Skeletal muscle tissue (tissue), 4 donors: Measurements from ENCODE around the gene DDHD1. TPM values are rescaled to one million over a fixed set of nuclear protein-coding genes. Genes with fewer than 3 reads are reported as not detected.

ENCODE experiments used
- H3K27ac ChIP-seq: one replicate; pipeline ENCODE4 v1.7.0; 2013; ENCODE audit warnings: mild to moderate bottlenecking, low read depth, low read length, inconsistent platforms
- H3K27me3 ChIP-seq, 3 donors: one replicate each; pipeline ENCODE4 v1.7.0; 2013; ENCODE audit warnings: low read length in 3 of 3; ENCODE audit not compliant: control insufficient read depth in 3 of 3, insufficient read depth in 3 of 3
- H3K36me3 ChIP-seq, 3 donors: one replicate each; pipeline ENCODE4 v1.7.0; 2013; ENCODE audit warnings: low read length in 3 of 3; ENCODE audit not compliant: control insufficient read depth in 3 of 3, insufficient read depth in 3 of 3
- H3K4me1 ChIP-seq, 3 donors: one replicate each; pipeline ENCODE4 v1.7.0; 2013; ENCODE audit warnings: low read length in 3 of 3, mild to moderate bottlenecking in 3 of 3; ENCODE audit not compliant: control insufficient read depth in 3 of 3, insufficient read depth in 3 of 3
- H3K4me3 ChIP-seq, 3 donors: one replicate each; pipeline ENCODE4 v1.7.0; 2013; ENCODE audit warnings: low read length in 3 of 3
- H3K9ac ChIP-seq, 3 donors: one replicate each; pipeline ENCODE4 v1.7.0; 2013; ENCODE audit warnings: low read length in 3 of 3, mild to moderate bottlenecking in 3 of 3, moderate library complexity in 2 of 3, low read depth in 1 of 3
- H3K9me3 ChIP-seq, 3 donors: one replicate each; pipeline ENCODE4 v1.7.0; 2013; ENCODE audit warnings: low read length in 3 of 3; ENCODE audit not compliant: control insufficient read depth in 3 of 3
- total RNA-seq: library from RNA; depleted of rRNA; stranded (reverse); fragments of >200 nt; gene quantifications from one replicate; pipeline ENCODE4 v1.2.3, GENCODE V29; 2014
- donor health status: Osteomylitis.

Gene DDHD1
- total RNA-seq, 1 donor from 2014 or later: 14.1 TPM

GRCh38 chr14:53152184-53152886 lies 788 bp downstream of the DDHD1 start:
- Histone ChIP-seq H3K4me1 (peaks cover 8 to 15% (median 13%) of the 10 kb centered on the region in 3 donors), H3K36me3 (no peaks in the 10 kb centered on the region), H3K4me3 (peak overlapping the region; percentile 90 to 91 (median 90)), H3K9ac (peak overlapping the region; percentile 62 to 81 (median 79)), H3K9me3 (no peaks in the 10 kb centered on the region), H3K27ac (peak overlapping the region; percentile 63), H3K27me3 (no peaks in the 10 kb centered on the region)

GRCh38 chr14:53151523-53152183 lies 1.5 kb downstream of the DDHD1 start:
- Histone ChIP-seq H3K4me3 (peak overlapping the region; percentile 90 to 91 (median 90)), H3K36me3 (no peaks in the 10 kb centered on the region), H3K27ac (no peak overlapping the region), H3K9me3 (no peaks in the 10 kb centered on the region), H3K4me1 (peaks cover 8 to 15% (median 13%) of the 10 kb centered on the region in 3 donors), H3K27me3 (no peaks in the 10 kb centered on the region), H3K9ac (peak overlapping the region; percentile 62 to 81 (median 79))

GRCh38 chr14:53149668-53150316 lies 3.3 kb downstream of the DDHD1 start:
- Histone ChIP-seq H3K27ac (no peak overlapping the region), H3K4me1 (peaks cover 8 to 15% (median 13%) of the 10 kb centered on the region in 3 donors)

GRCh38 chr14:53148671-53149070 lies 4.5 kb downstream of the DDHD1 start:
- Histone ChIP-seq H3K36me3 (no peaks in the 10 kb centered on the region), H3K4me1 (peaks cover 8 to 15% (median 13%) of the 10 kb centered on the region in 3 donors), H3K27me3 (no peaks in the 10 kb centered on the region), H3K27ac (no peak overlapping the region), H3K9me3 (no peaks in the 10 kb centered on the region), H3K9ac (no peak overlapping the region), H3K4me3 (no peak overlapping the region)

More at GRCh38 chr14:53149668-53150316, 3.3 kb downstream of the DDHD1 start:
- Histone ChIP-seq H3K9ac (no peak overlapping the region), H3K27me3 (no peaks in the 10 kb centered on the region), H3K36me3 (no peaks in the 10 kb centered on the region), H3K9me3 (no peaks in the 10 kb centered on the region), H3K4me3 (no peak overlapping the region)

GRCh38 chr14:53147893-53148292 lies 5.2 kb downstream of the DDHD1 start:
- Histone ChIP-seq H3K36me3 (no peaks in the 10 kb centered on the region), H3K9ac (no peak overlapping the region), H3K9me3 (no peaks in the 10 kb centered on the region), H3K27ac (no peak overlapping the region), H3K4me3 (no peak overlapping the region), H3K27me3 (no peaks in the 10 kb centered on the region), H3K4me1 (peaks cover 5 to 15% (median 9%) of the 10 kb centered on the region in 3 donors)

GRCh38 chr14:53147208-53147607 lies 5.9 kb downstream of the DDHD1 start:
- H3K4me3 ChIP-seq: no peak overlapping the region
- no peak overlapping the region for H3K27ac ChIP-seq
- no peak overlapping the region for H3K9ac ChIP-seq
- H3K36me3 ChIP-seq: no peaks in the 10 kb centered on the region
- H3K4me1 ChIP-seq: peaks cover 5 to 15% (median 9%) of the 10 kb centered on the region in 3 donors
- no peaks in the 10 kb centered on the region for H3K27me3 ChIP-seq
- H3K9me3 ChIP-seq: no peaks in the 10 kb centered on the region

- no peaks in the 10 kb centered on the region for H3K36me3 ChIP-seq
- no peak overlapping the region for H3K27ac ChIP-seq
- H3K27me3 ChIP-seq: no peaks in the 10 kb centered on the region
- no peaks in the 10 kb centered on the region for H3K9me3 ChIP-seq
- no peak overlapping the region for H3K9ac ChIP-seq
- H3K4me3 ChIP-seq: no peak overlapping the region
- H3K4me1 ChIP-seq: peaks cover 4 to 11% (median 5%) of the 10 kb centered on the region in 3 donors
Observed at GRCh38 chr14:53146739-53147138, 6.4 kb downstream of the DDHD1 start.

- Histone ChIP-seq H3K27ac (no peak overlapping the region), H3K36me3 (no peaks in the 10 kb centered on the region), H3K4me1 (no peaks in the 10 kb centered on the region), H3K27me3 (no peaks in the 10 kb centered on the region), H3K9me3 (peaks cover 0 to 15% (median 3%) of the 10 kb centered on the region in 3 donors), H3K4me3 (no peak overlapping the region), H3K9ac (no peak overlapping the region)
Observed at GRCh38 chr14:53144244-53144643, 8.9 kb downstream of the DDHD1 start.

- H3K9ac ChIP-seq: no peak overlapping the region
- no peak overlapping the region for H3K27ac ChIP-seq
- peak overlapping the region in 1 of 3 donors; percentile 12 for H3K4me3 ChIP-seq
- H3K9me3 ChIP-seq: peaks cover 0 to 18% (median 3%) of the 10 kb centered on the region in 3 donors
- H3K4me1 ChIP-seq: no peaks in the 10 kb centered on the region
- H3K27me3 ChIP-seq: no peaks in the 10 kb centered on the region
- no peaks in the 10 kb centered on the region for H3K36me3 ChIP-seq
Observed at GRCh38 chr14:53140585-53140984, 12.5 kb downstream of the DDHD1 start.
